GM18870 (cell line): ENCODE measurements around the gene RNF207.

ENCODE experiments used
- ATAC-seq: cut with Tn5 transposase; IDR thresholded peaks from one replicate; pipeline ENCODE4 v1.9.1; 2021; ENCODE audit warnings: moderate library complexity; ENCODE audit not compliant: unreplicated experiment

RNF207 gene

DNA sequence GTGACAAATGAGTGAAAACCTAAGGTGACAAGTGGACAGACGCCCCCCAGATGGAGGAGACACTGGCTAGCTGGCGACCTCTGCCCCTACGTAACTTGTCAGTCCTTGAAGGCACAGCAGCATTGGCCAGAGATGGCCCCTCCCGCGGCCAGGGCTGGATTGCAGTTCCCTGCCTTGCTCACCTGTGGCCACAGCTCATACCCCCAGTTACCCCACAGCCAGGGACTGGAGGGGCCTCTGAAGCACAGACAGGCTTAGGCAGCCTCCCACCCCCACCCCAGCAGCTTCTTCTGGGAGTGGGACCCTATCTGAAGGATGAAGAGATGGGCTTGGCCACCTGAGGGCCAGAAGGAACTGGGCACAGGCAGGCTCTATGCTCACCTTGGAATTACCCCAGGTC, 41.7 kb downstream of the RNF207 start:
- ATAC-seq = no peak

DNA sequence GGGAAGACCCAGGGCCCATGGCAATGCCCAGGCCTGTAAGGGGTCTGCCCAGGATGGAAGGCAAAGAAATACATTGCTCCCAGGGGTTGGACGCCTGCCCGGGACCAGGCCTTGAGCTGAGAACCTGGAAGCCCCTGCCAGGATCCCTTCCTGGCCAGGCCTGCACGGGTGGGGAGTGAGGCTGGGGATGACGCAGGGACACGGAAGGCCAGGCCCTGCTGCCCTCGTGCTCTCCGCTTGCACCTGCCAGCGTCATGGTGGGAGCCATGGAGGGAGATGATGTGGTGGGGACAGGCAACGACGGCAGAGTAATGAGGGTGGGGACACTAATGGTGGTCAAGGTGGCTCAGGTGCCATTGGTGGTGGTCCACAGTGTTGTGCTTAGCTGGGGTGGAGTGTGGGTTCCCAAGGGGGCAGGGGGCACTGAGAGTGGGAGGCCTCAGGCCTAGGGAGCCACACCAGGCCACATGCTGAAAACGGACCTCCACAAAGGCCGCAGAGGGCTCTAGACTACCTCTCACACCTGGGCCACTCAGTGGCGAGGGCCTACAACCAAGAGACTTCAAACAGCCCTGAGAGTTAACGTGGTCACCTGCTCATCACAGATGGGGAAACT, 42.4 kb downstream of the RNF207 start:
- ATAC-seq = no peak

DNA sequence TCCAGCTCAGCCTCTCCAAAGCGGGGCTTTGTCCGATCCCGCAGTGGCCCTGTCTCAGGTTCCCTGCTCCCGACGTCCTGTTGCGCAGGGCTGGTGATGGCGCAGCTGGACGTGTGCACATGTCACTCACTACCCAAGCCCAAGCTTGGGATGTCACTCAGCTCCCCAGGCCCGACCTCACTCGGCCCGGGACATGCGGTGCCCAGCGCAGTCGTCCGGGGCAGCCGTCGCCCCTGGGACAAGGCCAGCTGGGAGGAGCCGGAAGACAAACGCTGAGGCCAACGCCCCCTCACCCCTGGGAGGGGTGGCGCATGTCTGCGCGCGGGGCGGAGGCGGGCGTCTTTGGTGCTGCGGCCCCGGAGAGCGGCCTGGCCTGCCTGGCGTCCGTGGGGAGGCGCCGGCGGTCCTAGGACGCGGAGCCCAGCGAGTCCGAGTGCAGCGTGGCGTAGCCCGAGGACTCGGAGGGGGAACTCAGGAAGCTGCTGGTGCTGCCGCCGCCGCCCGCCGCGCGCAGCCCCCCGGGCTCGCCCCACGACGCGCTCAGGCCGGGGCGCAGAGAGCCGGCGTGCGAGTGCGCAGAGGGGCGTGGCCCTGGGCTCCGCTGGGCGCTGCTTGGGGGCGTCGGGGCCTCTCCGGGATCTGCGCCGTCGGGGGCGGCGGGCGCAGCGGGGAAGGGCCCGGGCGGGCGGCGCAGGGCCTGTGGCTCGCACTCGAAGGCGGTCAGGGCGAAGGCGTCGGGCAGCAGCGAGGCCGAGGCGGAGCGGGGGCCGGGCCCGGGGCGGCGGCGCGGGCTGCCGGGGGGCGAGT, 43.2 kb downstream of the RNF207 start:
- no peak for ATAC-seq

DNA sequence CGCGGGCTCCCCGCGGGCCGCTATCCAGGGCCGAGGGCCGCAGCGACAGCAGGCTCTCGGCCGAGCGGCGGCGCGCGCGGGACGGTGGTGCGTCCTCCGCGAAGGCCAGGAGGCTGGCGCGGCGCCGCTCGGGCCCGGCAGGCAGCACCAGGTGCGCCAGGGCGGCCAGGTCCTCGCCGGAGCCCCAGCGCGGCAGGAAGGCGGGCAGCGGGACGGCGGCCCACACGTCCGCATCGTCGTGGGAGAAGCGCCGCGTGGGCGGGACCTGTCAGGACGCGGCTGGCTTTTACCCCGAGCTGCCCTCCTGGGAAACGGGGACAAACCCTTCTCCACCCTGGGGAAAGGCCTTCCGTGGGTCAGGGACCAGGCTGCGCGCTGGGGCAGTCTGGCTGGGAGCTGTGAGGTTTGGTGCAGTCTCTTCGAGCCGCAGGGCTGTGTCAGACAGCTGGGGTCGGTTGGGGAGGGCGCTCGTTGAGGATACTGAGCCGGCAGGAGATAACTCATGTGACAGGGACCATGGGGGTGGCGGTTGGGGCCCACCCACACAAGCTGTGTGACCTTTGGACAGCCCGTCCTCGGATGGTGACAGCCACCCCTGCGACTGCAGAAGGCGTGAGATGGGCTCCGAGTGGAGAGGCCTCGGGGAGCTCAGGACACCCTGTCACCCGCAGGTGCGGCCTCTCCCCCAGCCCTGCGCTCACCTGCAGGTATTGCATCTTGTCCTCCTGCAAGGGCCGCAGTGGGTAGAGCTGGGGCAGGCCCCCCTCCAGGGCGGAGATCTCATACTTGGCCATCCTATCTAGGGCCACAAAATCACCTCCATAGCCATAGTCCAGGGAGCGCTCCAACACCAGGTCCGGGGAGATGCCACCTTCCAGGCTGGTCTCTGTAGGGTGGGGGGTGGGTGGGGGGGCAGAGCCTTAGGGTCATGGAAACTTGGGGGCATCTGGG, 44.1 kb downstream of the RNF207 start:
- ATAC-seq = no peak

DNA sequence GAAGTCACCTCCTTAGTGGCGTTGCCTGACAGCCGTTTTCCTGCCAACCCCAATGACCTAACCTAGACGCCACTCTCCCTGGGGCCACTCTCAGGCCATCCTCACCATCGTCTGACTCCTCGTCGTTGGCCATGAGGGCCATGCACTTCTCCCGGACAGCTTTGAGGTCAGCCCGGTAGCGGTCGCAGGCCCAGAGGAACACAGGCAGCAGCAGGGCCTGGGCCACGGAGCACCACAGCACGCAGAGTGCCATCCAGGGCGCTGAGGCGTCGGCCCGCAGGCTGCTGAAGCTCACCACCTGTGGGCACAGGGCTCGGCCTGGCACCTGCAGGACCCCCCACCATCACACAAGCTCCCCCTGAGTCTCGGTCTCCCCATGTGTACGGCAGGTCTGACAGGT, 45.3 kb downstream of the RNF207 start:
- ATAC-seq = no peak

DNA sequence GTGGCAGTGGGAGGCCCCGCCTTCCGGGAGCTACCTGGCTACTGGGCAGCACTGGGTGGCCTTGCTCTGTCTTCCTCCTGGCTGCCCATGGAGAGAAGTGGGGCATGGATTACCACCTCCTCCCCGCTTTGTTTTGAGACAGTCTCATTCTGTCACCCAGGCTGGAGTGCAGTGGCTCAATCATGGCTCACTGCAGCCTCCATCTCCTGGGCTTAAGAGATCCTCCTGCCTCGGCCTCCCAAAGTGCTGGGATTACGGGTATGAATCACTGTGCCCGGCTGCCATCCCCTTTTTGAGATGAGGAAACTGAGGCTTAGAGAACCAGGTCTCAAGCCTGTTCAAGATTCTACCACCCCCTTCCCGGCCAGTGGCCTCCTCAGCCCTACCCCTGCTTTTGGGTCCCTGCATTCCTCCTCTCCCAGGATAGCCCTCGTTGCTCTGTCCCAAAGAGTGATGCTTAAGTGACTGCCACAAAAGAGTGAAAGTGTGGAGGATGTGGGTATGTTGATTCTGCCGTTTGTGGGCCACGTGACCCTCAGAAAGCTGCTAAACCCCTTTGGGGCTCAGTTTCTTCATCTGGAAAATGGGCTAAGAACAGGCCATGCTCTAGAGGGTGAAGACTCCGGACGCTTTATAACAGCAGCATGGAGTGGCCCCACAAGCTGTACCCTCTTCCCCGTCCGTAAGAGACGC, 45.9 kb downstream of the RNF207 start:
- no peak for ATAC-seq

DNA sequence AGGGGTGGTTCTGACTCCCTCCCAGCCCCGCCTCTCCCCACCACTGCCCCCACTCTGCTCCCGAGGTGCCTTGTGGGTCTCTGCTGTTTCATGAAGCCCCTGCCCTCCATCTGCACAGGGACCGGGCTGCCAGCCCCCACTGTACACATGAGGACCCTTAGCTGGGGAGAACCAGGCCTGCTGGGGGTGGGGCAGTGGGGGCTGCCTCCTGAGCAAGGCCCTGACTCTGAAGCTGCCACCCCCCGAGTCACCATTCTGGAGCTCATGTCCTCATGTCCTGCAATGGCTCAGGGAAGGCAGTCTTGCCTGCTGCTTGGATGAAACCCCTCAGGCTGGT, 46.4 kb downstream of the RNF207 start:
- ATAC-seq = no peak

DNA sequence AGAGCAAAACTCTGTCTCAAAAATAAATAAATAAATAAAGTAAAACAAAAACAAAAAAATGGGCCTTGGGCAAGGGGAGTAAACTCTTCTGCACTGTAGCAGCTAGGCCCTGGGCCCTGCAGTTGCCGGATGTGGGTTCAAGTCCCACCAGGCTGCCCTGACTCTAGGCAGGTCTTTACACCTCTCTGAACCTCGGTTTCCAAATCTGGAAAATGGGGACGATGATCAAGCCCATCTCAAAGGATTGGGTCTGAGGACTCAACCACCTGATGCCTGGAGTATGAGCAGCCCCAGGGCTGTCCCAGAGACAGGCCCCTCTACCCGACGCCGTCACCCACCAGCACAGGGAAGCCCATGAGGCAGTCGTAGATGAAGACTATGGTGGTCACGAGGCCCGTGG, 47.5 kb downstream of the RNF207 start:
- ATAC-seq = no peak

DNA sequence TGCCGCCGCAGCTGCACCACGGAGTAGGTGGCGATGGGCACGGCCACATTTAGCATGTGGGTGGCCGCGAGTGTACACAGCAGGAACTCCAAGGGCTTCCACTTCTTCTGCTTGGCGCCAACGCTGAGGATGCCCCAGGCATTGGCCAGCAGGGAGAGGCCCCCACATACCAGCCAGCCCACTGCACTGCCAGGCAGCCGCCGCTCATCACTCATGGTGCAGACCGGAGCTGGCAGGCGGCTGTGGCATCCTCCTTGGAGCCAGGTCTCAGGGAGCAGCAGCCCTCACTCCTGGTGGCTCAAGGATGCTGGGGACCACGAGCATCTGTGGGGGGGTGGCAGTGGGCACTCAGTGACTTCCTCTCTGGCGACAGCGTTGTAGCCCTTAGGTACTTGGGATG, 48.8 kb downstream of the RNF207 start:
- no peak for ATAC-seq

DNA sequence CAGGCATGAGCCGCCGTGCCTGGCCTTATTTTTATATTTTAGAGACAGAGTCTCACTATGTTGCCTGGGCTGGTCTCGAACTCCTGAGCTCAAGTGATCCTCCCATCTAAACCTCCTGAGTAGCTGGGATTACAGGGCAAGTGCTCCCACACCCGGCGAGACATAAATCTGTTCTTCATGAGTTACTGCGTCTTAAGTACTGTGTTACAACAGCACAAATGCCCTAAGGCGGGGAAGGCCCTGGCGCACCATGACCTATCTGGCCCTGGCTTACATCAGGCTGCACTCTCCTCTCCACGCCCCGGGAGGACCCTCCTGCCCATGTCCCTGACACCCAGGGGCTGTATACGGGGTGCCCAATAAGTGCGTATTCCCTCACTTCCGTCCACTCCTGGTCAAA, 50.7 kb downstream of the RNF207 start:
- no peak for ATAC-seq

DNA sequence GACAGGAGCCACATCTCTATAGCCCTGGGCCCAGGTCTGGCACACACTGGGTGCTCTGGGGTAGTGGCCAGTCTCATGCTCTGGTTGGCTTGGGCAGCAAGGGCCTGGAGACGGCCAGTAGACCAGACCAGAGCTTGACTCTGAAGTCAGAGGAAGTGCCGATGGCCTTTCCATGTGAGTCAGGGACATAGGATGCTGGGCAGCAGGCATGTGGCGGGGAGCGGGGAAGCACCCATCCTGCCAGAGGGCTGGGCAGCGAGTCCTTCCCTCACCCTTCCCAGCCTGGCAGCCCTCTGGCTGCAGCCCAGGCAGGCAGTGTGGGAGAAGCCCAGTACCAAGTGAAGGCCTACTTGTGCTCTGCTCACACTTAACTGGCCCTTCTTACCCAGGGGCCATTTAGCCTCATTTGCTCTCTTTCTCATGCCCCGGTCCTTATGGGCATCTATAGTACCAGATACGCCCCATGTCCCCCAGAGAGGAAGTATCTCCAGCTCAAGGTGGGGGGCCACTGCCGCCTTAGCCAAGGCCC, 51.7 kb downstream of the RNF207 start:
- no peak for ATAC-seq

DNA sequence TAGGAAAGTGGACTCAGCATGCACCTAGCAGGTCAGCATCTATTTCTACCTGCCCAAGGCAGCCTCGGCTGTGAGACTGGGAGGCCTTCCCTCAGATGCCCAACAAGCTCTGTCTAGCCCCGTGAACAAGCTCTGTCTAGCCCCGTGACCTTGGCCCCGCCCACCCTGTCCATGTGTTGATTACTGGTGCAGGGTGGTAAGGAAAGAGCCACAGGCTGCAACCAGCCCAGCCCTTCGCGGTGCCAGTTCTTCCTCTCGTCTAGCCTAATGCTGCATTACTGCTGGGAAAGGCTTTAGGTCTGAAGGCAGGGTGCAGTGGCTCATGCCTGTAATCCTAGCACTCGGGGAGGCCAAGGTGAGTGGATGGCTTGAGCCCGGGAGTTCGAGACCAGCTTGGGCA, 52.8 kb downstream of the RNF207 start:
- no peak for ATAC-seq

DNA sequence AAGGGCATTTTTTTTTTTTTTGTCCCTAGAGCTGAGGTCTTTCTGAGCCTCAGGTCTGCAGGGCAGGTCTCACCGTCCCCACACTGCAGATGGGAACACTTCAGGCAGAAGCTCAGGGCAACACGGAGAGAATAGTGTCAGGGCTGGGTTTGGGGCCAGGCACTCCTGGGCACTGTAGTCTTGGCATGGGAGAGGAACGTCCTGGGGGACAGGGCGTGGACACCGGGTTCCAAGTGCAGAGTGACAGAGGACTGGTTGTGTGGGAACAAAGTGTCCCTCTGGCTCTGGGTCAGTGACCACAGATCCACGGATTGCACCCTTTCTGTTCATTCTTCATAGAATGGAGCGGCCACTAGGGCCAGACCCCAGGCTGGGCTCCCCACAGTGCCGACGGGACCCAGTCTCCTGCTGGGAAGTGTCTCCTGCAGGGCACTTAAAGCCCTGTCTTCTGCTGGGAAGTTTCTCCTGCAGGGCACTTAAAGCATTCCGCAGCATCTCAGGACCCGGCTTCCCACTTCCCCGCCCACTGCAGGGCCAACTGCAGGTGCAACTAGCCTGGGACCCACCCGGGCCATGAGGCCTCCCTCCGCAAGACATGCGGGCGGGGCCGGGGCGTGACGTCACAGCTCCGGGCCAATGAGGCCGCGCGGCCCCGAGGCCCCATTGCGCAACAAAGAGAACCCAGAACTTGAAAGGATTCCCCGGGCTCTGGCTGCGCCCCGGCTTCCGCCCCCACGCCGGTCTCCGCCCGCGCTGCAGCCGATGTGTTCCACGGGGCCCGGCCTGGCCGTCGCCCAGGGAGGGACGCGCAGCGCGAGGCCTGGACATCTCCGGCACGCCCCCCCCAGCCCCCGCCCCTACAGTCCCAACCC, 53.8 kb downstream of the RNF207 start:
- no peak for ATAC-seq

DNA sequence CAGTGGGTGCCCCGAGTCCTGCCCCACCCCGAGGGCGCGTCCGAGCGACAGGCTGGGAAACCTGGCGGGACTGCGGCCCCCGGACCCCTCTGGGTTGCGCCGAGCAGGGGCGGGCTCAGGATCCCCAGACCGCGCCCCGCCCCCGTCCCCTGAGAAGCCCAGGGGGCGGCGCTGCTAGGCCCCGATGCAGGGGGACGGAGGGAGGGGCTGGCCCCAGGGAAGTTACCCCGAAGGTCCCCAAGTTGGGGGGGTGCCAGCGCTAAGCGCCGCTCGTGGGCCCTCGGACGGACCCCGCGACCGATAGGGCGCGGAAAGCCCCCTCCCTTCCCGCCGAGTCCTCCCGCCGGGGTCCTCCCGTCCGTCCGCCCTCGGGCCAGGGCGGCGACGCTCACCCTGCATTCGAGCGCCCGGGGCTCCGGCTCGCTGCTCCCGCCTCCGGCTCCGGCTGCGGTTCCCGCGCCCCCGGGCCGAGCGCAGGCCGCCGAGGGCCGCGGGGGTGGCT, 54.6 kb downstream of the RNF207 start:
- ATAC-seq = no peak

DNA sequence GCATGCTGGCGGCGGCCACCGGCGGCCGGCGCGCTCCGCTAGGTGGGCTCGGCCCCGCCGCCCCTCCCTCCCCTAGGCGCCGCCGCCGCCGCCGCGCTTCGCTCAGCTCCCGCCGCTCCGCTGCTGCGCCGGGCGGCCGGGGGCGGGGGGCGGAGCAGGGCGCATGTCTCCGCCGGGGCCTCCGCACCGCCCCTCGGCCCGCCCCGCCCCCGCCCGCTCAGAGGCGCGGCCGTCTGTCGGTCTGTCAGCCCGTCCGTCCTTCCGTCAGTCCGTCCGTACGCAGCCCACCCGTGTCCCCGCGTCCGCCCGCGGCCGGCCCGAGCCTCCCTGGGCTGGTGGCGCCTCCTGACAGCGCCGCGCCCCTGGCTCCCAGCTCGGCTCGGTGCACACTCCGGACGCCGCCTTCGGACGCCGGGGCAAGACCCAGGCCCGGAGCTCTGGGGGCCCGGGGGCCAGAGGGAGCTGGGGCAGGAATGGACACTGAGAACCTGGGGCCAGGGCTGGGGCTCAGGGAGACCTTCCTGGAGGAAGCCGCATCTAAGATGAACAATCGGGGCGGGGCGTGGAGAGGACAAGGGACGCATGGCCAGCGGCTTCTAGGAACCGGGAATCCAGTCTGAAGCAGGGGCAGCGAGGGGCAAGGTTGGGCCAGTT, 55.2 kb downstream of the RNF207 start, which contains the start of gene GPR153:
Gene GPR153 (minus strand): TSS at position 138 of the 654 bp plus-strand sequence. CDS start 6,193 bp downstream, outside the sequence.
- ATAC-seq = no peak

DNA sequence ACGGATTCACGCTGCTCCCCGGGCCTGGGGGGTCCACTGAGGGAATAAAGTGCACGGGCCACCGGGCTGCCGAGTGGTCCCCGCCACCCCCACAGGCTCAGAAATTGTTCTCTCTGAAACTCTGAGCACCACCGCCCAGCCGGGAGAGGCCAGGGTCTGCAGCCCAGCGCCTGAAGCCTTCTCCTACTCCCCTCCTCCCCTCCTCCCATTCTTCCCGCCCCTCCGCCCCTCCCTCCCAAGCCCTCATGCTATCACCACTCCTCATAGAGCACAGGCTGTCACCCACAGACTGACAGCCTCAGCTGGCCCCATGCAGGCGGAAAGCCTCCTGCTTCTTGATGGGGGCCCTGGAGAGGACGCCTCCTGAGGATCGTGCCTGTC, 55.7 kb downstream of the RNF207 start:
- ATAC-seq = no peak

DNA sequence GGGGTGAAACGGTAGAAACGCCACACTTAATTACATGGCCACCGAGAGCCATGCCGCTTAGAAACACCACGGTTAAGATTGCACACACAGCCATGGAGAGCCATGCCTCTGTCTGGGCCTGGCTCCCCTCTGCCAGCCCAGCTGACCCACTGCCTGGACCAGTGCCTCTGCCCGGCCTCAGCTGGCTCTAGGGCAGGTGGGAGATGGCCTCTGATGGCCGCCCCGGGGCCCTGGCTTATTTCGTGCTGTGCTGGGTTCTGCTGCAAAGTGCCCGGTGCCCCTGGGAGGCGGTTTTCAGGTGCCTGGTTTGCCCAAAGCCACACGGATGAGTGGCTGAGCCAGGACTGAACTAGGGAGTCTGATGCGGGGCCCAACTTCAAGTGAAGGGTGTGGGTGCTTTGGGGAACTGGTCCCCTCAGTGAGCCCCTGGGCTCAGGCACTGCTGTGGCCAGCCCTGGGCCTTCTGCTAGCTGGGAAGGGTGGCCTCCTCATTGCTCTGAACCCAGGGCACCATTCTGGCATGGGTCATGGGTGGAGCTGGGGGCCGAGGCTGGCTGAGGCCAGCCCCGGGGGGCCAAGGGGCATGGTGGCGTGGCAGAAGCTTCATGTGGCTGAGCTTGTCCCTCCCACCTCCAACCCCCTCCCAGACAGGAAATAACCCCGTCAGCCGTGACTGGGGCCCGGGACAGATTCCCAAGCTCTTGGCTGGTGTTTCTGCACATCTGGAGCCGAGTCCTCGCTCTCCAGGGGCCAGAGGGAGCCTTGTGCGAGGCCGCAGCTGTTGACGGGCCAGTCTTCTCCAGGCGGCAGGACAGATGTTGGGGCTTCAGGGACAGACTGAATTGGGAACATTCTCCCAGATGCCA, 56.9 kb downstream of the RNF207 start:
- ATAC-seq = no peak

DNA sequence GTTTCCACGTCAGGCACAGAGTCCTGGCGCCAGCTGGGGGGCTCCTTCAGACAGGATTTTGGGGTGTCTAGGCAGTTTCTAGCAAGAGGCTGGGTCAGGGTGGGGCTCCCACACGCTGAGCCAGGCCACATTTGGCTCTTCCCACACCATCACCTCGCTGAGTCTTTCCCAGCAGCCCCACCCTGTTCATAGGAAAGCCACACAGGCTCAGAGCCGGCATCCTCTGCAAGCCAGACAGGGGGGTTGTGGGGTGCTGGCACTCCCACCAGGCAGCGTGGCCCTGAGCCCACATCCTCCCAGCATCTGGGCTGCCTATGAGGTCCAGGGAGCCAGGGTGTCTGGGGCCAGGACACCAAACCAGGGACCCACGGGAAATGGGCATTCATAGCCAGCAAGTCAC, 57.8 kb downstream of the RNF207 start:
- no peak for ATAC-seq
